HPDE6-E6E7 (cell line): ENCODE results near the gene PDX1.
"Not testable (repeated sequence)": the region's sequence is repeated elsewhere in the genome, so short reads cannot be mapped to it uniquely, and the experiment has no call there.

Source experiments
- DNase-seq: peaks from one replicate; pipeline ENCODE4 v3.0.0; 2011; ENCODE audit warnings: missing footprints; ENCODE audit errors: extremely low spot score

The PDX1 gene

GRCh38 chr13:27956576-27957300 lies 36.9 kb downstream of the PDX1 start:
- no peak for DNase-seq

DNA sequence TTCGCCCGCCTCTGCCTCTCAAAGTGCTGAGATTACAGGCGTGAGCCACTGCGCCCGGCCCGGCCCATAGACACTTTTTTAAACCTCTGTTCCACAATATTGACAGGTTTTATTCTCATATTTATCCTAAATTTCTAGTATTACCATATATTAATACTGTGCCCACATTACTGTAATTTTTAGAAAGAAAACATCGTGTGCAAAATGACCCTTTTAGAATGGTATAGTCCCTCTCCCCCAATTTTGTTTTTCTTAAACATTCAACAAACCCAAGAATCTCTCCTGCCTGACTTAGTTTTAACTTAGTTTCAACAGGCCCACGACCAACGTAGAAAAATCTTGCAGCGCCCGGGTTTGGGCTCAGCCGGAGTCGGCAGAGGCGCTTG lies 40.2 kb downstream of the PDX1 start:
- no peak for DNase-seq

DNA sequence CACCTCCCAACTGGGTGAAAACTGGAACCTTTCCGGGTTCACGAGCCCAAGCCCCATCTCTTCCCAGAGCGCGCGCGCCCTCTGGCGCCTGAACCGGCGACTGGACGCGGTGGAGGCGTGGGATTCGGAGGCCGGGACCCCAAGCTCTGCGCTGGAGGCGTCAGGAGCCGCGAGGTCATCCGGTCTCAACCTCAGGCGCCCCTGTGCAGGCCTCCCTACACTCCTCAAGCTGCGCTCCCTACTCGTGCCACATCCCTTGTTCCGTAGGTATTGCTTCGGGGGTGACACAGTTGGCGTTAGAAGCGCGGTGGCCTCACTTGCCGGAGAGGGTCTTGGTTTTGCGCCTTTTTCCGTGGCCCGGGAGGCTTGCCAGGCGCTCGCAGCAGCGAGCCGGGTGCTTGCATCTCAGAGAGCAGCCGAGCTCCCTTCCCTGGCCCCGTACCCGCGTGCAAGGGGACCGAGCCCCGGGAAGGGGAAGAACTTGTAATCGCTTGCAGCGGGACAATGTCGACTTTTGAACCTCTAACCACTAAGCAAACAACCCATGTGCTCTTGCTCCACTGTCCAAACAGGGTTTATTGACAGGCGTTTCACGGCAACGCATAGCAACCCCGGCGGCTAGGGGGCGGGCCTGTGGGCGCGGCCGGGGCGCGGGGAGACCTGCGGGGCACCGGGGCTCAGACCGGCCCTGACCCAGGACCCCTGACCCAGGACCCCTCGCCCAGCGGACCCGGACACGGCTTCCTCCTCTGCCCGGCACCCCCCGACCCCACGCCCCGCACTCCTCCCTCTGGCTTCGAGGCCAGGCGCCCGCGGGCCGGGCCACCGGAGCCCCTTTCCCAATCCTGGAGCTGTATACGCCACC lies 40.8 kb downstream of the PDX1 start:
- no peak for DNase-seq

GRCh38 chr13:27961227-27962085 lies 41.7 kb downstream of the PDX1 start:
- DNase-seq = no peak

DNA sequence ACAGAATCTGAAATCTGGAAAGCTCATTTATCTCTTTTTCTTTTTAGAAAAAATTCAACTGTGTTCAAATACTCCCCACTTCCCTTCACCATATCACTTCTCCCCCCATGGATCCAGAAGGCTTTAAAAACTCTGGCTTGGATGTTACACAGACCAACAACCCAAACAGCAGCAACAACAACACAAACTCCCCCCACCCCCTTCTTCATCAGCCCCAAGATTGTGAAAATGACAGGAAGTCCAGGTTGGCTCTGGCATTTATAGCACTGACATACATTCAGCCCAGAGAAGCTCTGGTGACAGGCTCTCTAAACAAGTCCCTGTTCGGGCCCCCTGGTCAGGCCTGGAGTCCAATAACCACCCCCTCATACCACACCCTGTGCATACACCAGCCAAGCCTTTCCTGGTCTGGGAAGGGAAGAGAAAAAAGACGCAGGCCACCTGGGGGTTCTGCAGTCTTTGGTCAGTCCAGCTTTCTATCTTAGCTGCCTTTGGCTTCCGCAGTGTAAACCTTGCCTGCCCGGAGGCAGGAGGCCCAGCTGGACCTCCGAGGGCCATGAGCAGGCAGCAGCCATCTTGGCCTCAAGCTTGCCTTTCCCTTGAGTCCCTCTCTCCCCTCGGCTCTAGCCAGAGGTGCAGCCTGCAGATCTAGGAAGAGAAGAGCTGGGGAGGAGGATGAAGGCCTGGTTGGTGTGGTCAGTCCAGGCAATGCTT lies 42.5 kb downstream of the PDX1 start:
- DNase-seq = no peak

DNA sequence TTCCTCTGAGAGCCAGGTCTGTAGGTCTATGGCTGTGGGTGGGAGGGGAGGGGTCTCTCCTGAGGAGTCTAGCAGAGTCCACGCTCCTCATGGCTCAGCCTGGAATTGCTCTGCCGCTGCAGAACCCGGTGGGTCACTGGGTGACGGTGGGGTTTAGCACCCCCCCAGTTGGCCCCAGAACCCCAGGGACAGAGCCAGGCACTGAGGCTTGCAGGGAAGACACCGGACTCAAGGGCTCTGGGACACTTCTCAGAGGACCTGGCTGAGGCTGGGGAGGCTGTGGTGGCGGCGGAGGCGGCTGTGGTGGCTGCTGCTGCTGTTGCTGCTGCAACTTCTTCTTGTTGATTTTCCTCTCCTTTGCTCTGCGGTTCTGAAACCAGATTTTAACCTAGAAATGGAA lies 43.2 kb downstream of the PDX1 start:
- DNase-seq = no peak

DNA sequence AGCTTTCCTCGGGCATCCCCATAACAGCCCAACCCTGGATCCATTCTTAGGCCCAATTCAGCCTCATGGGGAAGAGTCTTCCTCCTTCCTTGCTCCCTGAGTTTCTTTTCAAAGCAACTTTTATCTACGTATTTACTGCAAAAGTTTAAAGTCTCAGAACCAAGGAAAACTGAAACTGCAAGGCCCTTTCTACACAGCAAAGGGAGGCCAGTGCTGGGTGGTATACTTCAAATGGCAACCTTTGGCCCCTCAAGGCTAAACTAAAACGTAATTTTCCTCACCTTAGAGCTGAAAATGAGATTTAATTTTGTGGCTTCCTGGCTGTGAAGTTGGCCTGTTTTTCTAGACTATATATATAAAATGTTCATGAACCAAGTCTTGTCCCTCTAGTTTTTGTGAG lies 43.7 kb downstream of the PDX1 start:
- no peak for DNase-seq

DNA sequence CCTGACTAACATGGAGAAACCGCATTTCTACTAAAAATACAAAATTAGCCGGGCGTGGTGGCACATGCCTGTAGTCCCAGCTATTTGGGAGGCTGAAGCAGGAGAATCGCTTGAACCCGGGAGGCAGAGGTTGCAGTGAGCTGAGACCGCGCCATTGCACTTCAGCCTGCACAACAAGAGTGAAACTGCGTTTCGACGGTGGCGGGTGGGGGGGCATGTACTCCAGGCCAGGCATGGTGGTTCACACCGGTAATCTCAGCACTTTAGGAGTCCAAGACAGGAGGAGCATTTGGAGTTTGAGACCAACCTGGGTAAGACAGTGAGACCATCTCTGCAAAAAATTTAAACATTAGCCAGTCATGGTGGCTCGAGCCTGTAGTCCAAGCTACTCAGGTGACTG lies 44.4 kb downstream of the PDX1 start:
- DNase-seq = not testable (repeated sequence)

DNA sequence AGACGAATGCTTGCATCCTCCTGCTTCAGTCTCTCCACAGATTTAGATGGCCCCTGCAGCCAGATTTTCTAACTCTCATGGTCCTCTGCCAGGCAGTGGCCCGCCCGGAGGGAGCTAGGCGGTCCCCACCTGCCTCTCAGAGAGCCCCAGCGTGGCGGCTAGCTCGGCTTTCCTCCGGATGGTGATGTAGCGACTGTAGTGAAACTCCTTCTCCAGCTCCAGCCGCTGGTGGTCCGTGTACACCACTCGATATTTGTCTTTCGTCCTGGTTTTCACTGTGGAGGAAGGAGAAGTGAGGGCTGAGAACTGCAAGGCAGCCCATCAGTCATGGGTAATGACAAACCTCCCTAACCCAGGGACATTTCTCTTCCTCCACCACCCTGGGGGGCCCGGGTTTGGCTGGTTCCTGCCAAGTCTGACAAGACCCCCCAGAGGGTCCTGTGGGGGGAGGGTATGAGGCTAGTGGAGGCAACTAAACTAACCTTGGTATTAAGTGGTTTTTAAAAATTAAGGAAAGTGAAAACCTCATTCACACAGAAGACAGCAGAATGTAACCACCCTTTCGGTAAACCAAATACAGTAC lies 45.0 kb downstream of the PDX1 start:
- DNase-seq = no peak

DNA sequence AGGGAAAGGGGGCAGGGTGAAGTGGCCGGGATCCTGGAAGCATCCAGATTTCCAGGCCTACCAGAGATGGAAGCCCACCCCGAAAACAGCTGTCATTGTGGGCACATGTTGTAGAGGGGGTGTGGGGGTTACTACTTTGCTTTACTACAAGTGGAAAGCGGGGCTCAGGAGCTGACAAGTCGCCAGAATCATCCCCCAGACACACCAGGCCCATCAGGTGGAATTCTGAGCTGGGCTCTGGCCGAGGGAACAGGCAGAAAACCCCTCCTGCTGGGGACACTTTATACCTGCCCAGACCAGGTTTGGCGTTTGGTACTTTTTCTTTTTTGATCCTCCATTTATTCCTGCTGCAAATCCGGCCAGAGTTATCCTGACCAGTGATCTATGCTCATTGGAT lies 45.5 kb downstream of the PDX1 start:
- no peak for DNase-seq

DNA sequence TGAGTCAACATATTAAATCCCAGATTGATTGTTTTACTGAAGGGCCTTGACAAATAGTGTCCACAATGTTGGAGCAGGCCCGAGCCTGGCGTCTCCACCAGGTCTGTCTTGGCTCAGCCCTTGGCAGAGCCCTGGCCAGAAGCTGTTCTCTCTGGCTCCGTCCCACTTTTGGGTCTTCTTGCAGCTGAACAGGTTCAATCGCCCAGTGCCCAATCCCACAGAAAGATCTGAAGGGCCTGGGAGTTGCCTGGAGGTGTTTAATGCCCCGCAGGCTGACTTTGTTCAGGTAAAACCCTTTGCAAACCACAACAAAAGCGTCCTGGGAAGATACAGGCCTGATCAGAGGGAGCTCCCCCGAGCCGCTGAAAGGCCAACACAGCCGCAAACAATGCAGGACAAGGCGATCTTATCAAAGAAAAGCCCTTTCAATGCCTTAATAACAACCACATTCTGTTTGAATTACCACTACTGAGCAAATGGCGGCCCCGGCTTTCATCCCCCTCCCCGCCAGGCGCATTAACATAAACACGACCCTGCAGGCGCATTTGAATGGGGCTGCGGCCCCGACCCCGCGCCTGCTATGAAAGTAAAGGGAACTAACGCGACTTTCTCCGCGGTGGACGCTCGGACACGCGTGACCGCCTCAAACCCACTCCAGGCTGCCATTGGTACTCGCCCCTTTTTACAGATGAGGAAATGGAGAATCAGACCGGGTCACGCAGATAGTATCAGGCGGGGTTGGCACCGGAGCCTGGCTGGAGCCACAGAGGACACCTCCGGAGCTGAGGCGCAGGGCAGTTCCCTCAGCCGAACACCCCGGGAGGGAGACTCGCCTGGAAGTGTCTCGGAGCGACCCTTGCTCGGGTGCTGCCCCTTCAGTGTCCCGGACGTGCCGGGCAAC lies 46.2 kb downstream of the PDX1 start:
- DNase-seq = no peak

- DNase-seq = no peak
These were observed 46.9 kb downstream of the PDX1 start for GRCh38 chr13:27966641-27967202.

GRCh38 chr13:27967203-27967735 lies 47.5 kb downstream of the PDX1 start:
- no peak for DNase-seq

GRCh38 chr13:27967736-27968315 lies 48.0 kb downstream of the PDX1 start:
- no peak for DNase-seq

DNA sequence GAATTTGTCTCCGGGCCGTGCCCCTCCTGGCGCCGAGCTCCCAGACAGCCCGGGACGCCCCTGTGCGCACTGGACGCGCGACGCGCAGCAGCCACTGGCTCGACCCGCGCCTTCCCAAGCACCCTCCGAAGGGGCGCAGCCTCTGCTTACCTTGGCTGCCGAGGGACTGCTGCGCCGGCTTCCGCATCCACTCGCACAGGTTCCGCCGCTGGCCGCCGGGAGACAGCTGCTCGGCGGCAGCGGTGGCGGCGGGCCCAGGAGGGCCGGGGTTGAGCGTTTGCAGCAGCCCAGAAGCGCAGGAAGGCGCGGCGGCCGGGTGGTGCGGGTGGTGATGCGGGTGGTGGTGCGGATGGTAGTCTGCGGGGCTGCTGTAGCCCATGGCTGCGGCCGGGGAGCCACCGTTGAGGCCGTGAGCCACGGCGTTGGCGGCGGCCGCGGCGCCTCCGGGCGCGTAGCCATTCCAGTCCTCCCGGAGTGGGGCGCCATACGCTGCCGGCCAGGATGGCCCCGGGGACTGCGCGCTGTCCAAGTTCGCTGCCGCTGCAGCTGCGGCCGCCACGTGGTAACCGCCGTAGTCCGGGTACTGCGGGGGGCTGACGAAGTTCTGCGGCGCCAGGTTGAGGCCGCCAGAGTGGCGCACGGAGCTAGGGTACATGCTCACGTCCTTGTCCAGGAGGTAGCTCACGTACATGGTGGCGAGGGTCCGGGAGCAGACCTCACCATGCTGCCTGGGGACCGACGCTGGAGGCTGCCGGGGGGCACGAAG lies 48.7 kb downstream of the PDX1 start:
- no peak for DNase-seq

- DNase-seq = no peak
These were observed 49.5 kb downstream of the PDX1 start, which contains the start of gene CDX2 for GRCh38 chr13:27969082-27969865. TSS of gene CDX2 (minus strand) at chr13:27969315. CDS start at chr13:27969006, 309 bp downstream.

GRCh38 chr13:27969866-27970229 lies 50.0 kb downstream of the PDX1 start:
- no peak for DNase-seq
